Astrocyte of the cerebellum (primary cell): Measurements from ENCODE around the gene SPNS2.

Experiments
- DNase-seq: peaks from one replicate; pipeline ENCODE4 v3.0.0-alpha.2; 2011; ENCODE audit warnings: low read depth
- H3K4me3 ChIP-seq: 2 replicates; pipeline ENCODE4 v1.5.1; 2011; ENCODE audit warnings: mild to moderate bottlenecking, low read depth, low read length, moderate library complexity
- CTCF ChIP-seq: IDR thresholded peaks from 2 replicates; pipeline ENCODE4 v1.5.1; 2012; ENCODE audit warnings: low read length, low read depth, moderate library complexity, mild to moderate bottlenecking; ENCODE audit errors: missing control alignments
- in situ Hi-C: cut with HindIII; loops from 2 replicates; pipeline ENCODE4 v1.10.0; 2017; ENCODE audit warnings: low sequenced_read_pairs

Gene SPNS2

GRCh38 chr17:4549781-4550533, 51.3 kb downstream of the SPNS2 start:
- in situ Hi-C loops = no loop called here
- no peak for DNase-seq
- no peak for TF ChIP-seq CTCF

DNA sequence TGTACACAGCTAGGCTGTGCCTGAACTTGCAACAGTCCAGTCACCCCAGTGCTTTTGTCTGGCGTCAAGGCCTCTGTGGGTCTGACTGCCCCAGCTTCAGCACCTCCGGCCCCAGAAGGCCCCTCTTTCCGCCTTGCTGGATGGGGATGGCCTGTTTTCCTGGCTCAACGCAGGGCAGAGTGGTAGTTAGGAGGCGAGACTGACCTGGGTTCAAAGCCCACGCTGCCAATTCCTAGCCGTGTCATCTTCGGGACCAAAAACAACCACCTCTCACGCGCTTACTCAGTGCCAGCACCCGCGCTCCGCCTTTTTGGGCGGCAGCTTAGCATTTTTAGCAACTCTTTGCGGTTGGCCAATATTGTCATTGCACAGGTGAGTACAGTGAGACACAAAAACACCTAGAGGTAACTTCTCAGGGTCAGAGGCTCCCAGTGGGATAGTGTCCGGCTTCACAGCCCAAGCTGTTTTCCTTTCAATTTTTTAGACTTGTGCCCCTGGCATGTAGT, 51.9 kb downstream of the SPNS2 start:
- in situ Hi-C loops = no loop called here
- TF ChIP-seq CTCF = no peak
- no peak overlapping the region for H3K4me3 ChIP-seq
- DNase-seq = no peak

More at GRCh38 chr17:4549781-4550533, 51.3 kb downstream of the SPNS2 start:
- H3K4me3 ChIP-seq = no peak overlapping the region

DNA sequence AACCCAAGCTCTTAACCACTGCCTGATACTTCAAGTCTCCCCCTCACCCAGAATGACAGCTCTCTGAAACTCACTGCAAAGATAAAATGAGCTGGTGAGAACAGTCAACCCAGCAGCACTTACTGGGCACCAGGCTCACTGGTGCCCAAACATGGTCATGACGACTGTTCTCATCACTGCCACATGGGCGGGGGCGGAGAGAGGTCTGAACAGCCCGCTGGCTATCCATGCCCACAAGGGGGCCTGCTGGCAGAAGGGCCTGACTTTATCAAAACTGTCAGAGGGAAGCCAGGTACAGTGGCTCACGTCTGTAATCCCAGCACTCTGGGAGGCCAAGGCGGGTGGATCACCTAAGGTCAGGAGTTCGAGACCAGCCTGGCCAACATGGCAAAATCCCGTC, 52.5 kb downstream of the SPNS2 start:
- in situ Hi-C loops = no loop called here
- TF ChIP-seq CTCF = no peak
- DNase-seq = no peak
- H3K4me3 ChIP-seq = no peak overlapping the region

DNA sequence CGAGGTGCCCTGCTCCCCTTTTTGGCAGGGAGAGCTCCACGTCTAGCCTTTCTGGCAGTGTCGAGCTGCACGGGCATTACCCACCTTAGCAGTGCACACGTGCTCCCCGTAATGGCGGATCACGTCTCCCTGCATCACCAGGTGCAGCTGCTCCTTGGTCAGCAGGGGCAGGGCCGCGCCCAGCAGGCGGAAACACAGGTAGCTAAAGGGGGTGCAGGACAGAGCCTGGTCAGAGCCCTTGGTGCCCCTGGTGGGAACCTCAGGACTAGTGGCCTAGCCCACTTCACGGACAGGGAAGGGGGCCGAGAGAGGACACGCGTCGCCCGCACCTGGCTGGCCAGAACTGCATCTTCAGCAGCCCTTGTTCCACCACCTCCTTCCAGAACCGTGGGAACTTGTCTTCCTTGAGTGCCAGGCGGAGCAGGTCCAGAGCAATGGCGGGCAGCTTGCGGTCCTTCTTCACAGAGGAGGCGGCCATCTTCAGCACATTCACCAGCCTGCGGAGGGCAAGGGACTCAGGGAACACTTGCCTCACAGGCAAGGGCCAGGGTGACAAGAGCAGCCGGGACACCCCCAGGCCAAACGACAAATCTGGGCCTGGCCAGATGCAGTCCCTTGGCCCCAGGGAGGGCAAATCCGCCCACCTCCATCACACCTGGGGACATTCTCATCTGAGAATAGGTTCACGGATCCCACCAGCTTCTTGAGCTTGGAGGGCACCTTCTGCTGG, 53.3 kb downstream of the SPNS2 start:
- in situ Hi-C loops = no loop called here
- H3K4me3 ChIP-seq = no peak overlapping the region
- TF ChIP-seq CTCF = no peak
- DNase-seq = no peak

- DNase-seq = no peak
- peak overlapping the region; percentile 91 for H3K4me3 ChIP-seq
- in situ Hi-C loops = no loop called here
- TF ChIP-seq CTCF = no peak
These were observed 55.0 kb downstream of the SPNS2 start for GRCh38 chr17:4553669-4554068.

GRCh38 chr17:4554441-4554996, 55.8 kb downstream of the SPNS2 start:
- peak overlapping the region; percentile 91 for H3K4me3 ChIP-seq
- in situ Hi-C loops = no loop called here
- TF ChIP-seq CTCF = no peak
- DNase-seq = no peak
